Measurements from ENCODE around the gene TENM4.

DNA sequence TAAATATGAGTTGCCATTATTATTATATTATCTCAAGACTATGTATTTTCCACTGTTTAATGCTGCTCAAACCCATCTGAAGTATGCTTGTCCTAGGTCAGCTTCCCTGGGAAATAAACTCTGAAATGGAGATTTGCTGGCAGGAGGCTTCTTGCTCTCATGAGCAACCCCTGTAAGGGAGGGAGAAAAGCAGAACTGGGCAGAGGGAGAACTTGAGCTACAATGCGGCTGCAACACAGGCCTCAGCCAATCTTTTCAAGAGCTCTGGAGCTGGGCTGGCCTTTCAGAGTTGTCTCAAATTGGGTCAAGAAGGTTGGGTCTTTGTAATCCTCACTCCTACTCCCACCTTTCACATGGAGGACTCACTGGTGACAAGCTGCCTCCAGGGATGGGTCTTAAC, 412.6 kb downstream of the TENM4 start:
- TF ChIP-seq, protein P1, sequence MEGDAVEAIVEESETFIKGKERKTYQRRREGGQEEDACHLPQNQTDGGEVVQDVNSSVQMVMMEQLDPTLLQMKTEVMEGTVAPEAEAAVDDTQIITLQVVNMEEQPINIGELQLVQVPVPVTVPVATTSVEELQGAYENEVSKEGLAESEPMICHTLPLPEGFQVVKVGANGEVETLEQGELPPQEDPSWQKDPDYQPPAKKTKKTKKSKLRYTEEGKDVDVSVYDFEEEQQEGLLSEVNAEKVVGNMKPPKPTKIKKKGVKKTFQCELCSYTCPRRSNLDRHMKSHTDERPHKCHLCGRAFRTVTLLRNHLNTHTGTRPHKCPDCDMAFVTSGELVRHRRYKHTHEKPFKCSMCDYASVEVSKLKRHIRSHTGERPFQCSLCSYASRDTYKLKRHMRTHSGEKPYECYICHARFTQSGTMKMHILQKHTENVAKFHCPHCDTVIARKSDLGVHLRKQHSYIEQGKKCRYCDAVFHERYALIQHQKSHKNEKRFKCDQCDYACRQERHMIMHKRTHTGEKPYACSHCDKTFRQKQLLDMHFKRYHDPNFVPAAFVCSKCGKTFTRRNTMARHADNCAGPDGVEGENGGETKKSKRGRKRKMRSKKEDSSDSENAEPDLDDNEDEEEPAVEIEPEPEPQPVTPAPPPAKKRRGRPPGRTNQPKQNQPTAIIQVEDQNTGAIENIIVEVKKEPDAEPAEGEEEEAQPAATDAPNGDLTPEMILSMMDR (IDR thresholded peaks at IDR 0.05), result no peak
- TF ChIP-seq NR2C2 (CRISPR knock-in tag; IDR thresholded peaks at IDR 0.05) (no peak), ZNF232 (CRISPR knock-in tag; IDR thresholded peaks at IDR 0.05) (no peak), ZNF263 (CRISPR knock-in tag; IDR thresholded peaks at IDR 0.05; ENCODE audit: low read depth) (no peak)
- TF ChIP-seq, protein P2, sequence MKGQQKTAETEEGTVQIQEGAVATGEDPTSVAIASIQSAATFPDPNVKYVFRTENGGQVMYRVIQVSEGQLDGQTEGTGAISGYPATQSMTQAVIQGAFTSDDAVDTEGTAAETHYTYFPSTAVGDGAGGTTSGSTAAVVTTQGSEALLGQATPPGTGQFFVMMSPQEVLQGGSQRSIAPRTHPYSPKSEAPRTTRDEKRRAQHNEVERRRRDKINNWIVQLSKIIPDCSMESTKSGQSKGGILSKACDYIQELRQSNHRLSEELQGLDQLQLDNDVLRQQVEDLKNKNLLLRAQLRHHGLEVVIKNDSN (CRISPR knock-in tag; IDR thresholded peaks at IDR 0.05), result no peak
- TF ChIP-seq, protein P3, sequence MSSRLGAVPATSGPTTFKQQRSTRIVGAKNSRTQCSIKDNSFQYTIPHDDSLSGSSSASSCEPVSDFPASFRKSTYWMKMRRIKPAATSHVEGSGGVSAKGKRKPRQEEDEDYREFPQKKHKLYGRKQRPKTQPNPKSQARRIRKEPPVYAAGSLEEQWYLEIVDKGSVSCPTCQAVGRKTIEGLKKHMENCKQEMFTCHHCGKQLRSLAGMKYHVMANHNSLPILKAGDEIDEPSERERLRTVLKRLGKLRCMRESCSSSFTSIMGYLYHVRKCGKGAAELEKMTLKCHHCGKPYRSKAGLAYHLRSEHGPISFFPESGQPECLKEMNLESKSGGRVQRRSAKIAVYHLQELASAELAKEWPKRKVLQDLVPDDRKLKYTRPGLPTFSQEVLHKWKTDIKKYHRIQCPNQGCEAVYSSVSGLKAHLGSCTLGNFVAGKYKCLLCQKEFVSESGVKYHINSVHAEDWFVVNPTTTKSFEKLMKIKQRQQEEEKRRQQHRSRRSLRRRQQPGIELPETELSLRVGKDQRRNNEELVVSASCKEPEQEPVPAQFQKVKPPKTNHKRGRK (CRISPR knock-in tag; IDR thresholded peaks at IDR 0.05; ENCODE audit: borderline replicate concordance), result no peak
- TF ChIP-seq, protein P4, sequence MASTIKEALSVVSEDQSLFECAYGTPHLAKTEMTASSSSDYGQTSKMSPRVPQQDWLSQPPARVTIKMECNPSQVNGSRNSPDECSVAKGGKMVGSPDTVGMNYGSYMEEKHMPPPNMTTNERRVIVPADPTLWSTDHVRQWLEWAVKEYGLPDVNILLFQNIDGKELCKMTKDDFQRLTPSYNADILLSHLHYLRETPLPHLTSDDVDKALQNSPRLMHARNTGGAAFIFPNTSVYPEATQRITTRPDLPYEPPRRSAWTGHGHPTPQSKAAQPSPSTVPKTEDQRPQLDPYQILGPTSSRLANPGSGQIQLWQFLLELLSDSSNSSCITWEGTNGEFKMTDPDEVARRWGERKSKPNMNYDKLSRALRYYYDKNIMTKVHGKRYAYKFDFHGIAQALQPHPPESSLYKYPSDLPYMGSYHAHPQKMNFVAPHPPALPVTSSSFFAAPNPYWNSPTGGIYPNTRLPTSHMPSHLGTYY (CRISPR knock-in tag; IDR thresholded peaks at IDR 0.05), result no peak
- TF ChIP-seq, protein P5, sequence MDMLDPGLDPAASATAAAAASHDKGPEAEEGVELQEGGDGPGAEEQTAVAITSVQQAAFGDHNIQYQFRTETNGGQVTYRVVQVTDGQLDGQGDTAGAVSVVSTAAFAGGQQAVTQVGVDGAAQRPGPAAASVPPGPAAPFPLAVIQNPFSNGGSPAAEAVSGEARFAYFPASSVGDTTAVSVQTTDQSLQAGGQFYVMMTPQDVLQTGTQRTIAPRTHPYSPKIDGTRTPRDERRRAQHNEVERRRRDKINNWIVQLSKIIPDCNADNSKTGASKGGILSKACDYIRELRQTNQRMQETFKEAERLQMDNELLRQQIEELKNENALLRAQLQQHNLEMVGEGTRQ (CRISPR knock-in tag; IDR thresholded peaks at IDR 0.05), result no peak
- TF ChIP-seq, protein P6, sequence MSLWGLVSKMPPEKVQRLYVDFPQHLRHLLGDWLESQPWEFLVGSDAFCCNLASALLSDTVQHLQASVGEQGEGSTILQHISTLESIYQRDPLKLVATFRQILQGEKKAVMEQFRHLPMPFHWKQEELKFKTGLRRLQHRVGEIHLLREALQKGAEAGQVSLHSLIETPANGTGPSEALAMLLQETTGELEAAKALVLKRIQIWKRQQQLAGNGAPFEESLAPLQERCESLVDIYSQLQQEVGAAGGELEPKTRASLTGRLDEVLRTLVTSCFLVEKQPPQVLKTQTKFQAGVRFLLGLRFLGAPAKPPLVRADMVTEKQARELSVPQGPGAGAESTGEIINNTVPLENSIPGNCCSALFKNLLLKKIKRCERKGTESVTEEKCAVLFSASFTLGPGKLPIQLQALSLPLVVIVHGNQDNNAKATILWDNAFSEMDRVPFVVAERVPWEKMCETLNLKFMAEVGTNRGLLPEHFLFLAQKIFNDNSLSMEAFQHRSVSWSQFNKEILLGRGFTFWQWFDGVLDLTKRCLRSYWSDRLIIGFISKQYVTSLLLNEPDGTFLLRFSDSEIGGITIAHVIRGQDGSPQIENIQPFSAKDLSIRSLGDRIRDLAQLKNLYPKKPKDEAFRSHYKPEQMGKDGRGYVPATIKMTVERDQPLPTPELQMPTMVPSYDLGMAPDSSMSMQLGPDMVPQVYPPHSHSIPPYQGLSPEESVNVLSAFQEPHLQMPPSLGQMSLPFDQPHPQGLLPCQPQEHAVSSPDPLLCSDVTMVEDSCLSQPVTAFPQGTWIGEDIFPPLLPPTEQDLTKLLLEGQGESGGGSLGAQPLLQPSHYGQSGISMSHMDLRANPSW (CRISPR knock-in tag; conservative IDR thresholded peaks at IDR 0.05; ENCODE audit: low read depth), result no peak

Data from WTC11 (cell line).